ENCODE measurements around the gene IL1RN. TPM values are rescaled to one million over a fixed set of nuclear protein-coding genes. Genes with fewer than 3 reads are reported as not detected.

Gene IL1RN
- total and polyA plus RNA-seq, 2 of the 8 experiments (the other 6 are each of a cell fraction or from before 2014, with no cell fraction given) = not detected

DNA sequence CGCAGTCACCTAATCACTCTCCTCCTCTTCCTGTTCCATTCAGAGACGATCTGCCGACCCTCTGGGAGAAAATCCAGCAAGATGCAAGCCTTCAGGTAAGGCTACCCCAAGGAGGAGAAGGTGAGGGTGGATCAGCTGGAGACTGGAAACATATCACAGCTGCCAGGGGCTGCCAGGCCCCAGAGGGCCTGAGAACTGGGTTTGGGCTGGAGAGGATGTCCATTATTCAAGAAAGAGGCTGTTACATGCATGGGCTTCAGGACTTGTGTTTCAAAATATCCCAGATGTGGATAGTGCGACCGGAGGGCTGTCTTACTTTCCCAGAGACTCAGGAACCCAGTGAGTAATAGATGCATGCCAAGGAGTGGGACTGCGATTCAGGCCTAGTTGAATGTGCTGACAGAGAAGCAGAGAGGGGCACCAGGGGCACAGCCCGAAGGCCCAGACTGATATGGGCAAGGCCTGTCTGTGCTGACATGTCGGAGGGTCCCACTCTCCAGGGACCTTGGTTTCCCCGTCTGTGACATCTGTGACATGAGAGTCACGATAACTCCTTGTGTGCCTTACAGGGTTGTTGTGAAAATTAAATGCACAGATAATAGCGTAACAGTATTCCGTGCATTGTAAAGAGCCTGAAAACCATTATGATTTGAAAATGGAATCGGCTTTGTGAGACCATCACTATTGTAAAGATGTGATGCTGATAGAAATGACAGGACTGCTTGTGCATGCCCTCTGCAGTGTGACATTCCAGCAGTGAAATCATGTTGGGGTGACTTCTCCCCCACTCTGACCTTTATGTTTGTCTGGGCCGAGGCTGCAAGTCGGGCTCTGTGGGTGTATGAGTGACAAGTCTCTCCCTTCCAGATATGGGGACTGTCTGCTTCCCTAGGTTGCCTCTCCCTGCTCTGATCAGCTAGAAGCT, 510 bp downstream of the IL1RN start:
- H2BK5ac ChIP-seq (ENCODE audit: low read depth, low read length) = no peak overlapping the region
- H4K5ac ChIP-seq (ENCODE audit: insufficient read length, low read depth, low read length) = no peak overlapping the region
- no peak overlapping the region for H3K18ac ChIP-seq (ENCODE audit: extremely low read depth, low read length)
- H3K4me2 ChIP-seq (ENCODE audit: insufficient read depth in 1 of 2, low read depth in 2 of 2, low read length in 2 of 2) = no peak overlapping the region
- H2BK12ac ChIP-seq (ENCODE audit: low read depth, low read length) = no peak overlapping the region
- H3K4ac ChIP-seq (replicated peaks; ENCODE audit: insufficient read length, low read depth, low read length) = no peak overlapping the region
- no peak overlapping the region for H3K4me3 ChIP-seq (ENCODE audit: extremely low read depth in 1 of 4, insufficient read depth in 2 of 4, low read depth in 3 of 4, low read length in 4 of 4)
- H2BK20ac ChIP-seq (ENCODE audit: low read length) = no peak overlapping the region
- 87% methylated on average over 15 of the region's 15 CpGs; no CpG with 5 or more reads in 1 of the 2 experiments for WGBS, 2 experiments (ENCODE audit: extremely low coverage in 1 of 2, insufficient coverage in 1 of 2, insufficient read length in 1 of 2, insufficient replicate concordance in 2 of 2, low coverage in 1 of 2, low lambda C conversion rate in 2 of 2, missing lambda C conversion rate in 1 of 2)
- no peak overlapping the region for H4K8ac ChIP-seq (ENCODE audit: extremely low read depth, insufficient read depth, low read length)
- no peak overlapping the region for H2BK15ac ChIP-seq (ENCODE audit: low read length)
- H3K56ac ChIP-seq (replicated peaks; ENCODE audit: insufficient read length, low read depth, low read length) = no peak overlapping the region
- no peaks in the 10 kb centered on the region for H3K27me3 ChIP-seq (replicated peaks in 1 of 4; ENCODE audit: control insufficient read depth in 3 of 4, extremely low read depth in 1 of 4, insufficient read depth in 3 of 4, low read length in 3 of 4)
- no peak overlapping the region for H2AFZ ChIP-seq (ENCODE audit: low read length)
- no peak for FAIRE-seq
- no peaks in the 10 kb centered on the region for H3K36me3 ChIP-seq (ENCODE audit: control insufficient read depth in 2 of 4, insufficient read depth in 4 of 4, low read length in 3 of 4)
- no peaks in the 10 kb centered on the region for H3K23me2 ChIP-seq (ENCODE audit: low read depth, low read length)
- H3K23ac ChIP-seq (ENCODE audit: insufficient read length) = no peak overlapping the region
- no peaks in the 10 kb centered on the region for H3K9me3 ChIP-seq (ENCODE audit: insufficient read depth in 2 of 2, low read depth in 1 of 2, low read length in 1 of 2)
- H3K79me2 ChIP-seq (ENCODE audit: control insufficient read depth in 1 of 2, insufficient read depth in 2 of 2, low read length in 2 of 2) = no peaks in the 10 kb centered on the region
- H3K9ac ChIP-seq (replicated peaks in 1 of 4; ENCODE audit: extremely low read depth in 1 of 4, low read depth in 3 of 4, low read length in 3 of 4) = no peak overlapping the region
- H3K4me1 ChIP-seq (replicated peaks in 1 of 4; ENCODE audit: control insufficient read depth in 3 of 4, insufficient read depth in 4 of 4, low read length in 3 of 4) = no peaks in the 10 kb centered on the region
- H3K14ac ChIP-seq (ENCODE audit: insufficient read length) = no peak overlapping the region
- no peak overlapping the region for H2AK5ac ChIP-seq (ENCODE audit: low read depth, low read length)
- H3K79me1 ChIP-seq (ENCODE audit: low read depth, low read length) = no peaks in the 10 kb centered on the region
- H3K27ac ChIP-seq (ENCODE audit: low read depth, low read length) = no peak overlapping the region
- H2BK120ac ChIP-seq (replicated peaks; ENCODE audit: low read depth, low read length) = no peak overlapping the region
- no peak for DNase-seq (ENCODE audit: low read depth in 1 of 2, low spot score in 2 of 2)
- CTCF ChIA-PET (ENCODE audit: partially characterized antibody) = interaction anchor here (0.7 to 2.8 kb wide), 2 partner anchors 8 to 11 kb away, joined by 4 to 24 read pairs; no protein-coding TSS in a partner anchor
- POLR2A ChIA-PET (ENCODE audit: partially characterized antibody) = no interaction called here
- H4K20me1 ChIP-seq (replicated peaks in 1 of 2; ENCODE audit: control insufficient read depth in 1 of 2, insufficient read depth in 2 of 2, low read length in 2 of 2) = no peaks in the 10 kb centered on the region
- H4K91ac ChIP-seq (replicated peaks; ENCODE audit: insufficient read length, low read length) = no peak overlapping the region
- TF ChIP-seq BCL11A (IDR thresholded peaks at IDR 0.05; ENCODE audit: low read depth in 2 of 2, low read length in 2 of 2) (no peak), RFX5 (IDR thresholded peaks at IDR 0.05; ENCODE audit: borderline replicate concordance, low read depth, low read length) (no peak), MAFK (IDR thresholded peaks at IDR 0.05; ENCODE audit: low read depth, low read length) (no peak), CBX8 (IDR thresholded peaks at IDR 0.05; ENCODE audit: borderline replicate concordance, low read depth, low read length) (no peak), NANOG (IDR thresholded peaks at IDR 0.05; ENCODE audit: insufficient read depth, low read depth, low read length, poor library complexity, severe bottlenecking) (no peak), EZH2 (IDR thresholded peaks at IDR 0.05; ENCODE audit: low read depth, low read length, severe bottlenecking) (no peak), EP300 (IDR thresholded peaks at IDR 0.05; ENCODE audit: borderline replicate concordance in 1 of 2, low read depth in 2 of 2, low read length in 2 of 2) (no peak), SP2 (IDR thresholded peaks at IDR 0.05; ENCODE audit: low read length) (no peak), ZNF274 (IDR thresholded peaks at IDR 0.05; ENCODE audit: borderline replicate concordance, extremely low read depth, low read length) (no peak), TCF12 (IDR thresholded peaks at IDR 0.05; ENCODE audit: low read depth, low read length) (no peak)
- TF ChIP-seq, protein P1, sequence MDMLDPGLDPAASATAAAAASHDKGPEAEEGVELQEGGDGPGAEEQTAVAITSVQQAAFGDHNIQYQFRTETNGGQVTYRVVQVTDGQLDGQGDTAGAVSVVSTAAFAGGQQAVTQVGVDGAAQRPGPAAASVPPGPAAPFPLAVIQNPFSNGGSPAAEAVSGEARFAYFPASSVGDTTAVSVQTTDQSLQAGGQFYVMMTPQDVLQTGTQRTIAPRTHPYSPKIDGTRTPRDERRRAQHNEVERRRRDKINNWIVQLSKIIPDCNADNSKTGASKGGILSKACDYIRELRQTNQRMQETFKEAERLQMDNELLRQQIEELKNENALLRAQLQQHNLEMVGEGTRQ (IDR thresholded peaks at IDR 0.05; ENCODE audit: low read length) = no peak

All from H1 (cell line).